GM12801 (cell line): ENCODE measurements around the gene CABP2.

Experiments used
- CTCF ChIP-seq: IDR thresholded peaks from one replicate; pipeline ENCODE4 v1.5.1; 2011; ENCODE audit warnings: control low read depth; ENCODE audit not compliant: insufficient read length; ENCODE audit errors: extremely low read depth

CABP2 gene

DNA sequence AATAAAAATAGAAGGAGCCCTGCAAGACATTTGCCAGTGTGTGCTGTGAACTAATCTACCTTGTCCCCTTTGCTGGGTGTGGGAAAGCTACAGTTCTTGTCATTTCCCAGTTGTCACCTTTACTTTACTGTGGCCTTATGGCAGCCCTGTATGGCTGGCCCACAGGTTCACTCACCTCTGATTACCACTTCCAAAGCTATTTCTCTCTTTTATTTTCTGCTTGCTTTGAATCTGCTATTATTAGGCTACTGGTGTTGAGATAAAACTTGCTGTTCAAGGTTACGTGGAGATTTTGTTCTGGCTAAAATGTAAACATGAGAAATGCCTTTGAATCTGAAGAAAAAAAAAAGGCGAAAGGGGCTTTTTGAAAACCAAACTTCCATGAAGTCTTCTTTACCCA, 9.6 kb upstream of the CABP2 start:
- no peak for TF ChIP-seq CTCF

DNA sequence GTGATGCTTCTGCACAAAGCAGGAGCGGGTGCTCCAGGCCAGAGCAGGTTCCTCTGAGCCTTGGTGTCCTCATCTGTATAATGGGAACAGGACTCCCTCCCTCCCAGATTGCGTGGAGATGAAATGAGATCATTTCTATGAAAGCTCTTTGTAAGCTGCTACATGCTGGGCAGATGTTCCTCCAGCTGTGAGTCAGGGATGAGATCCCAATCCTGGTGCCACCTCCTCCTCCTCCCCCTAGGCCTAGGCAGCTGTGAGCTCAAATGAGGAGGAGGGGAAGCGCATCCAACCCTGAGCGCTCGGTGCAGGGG, 7.0 kb upstream of the CABP2 start:
- TF ChIP-seq CTCF: no peak

GRCh38 chr11:67528376-67528775, 5.1 kb upstream of the CABP2 start:
- TF ChIP-seq CTCF: no peak

DNA sequence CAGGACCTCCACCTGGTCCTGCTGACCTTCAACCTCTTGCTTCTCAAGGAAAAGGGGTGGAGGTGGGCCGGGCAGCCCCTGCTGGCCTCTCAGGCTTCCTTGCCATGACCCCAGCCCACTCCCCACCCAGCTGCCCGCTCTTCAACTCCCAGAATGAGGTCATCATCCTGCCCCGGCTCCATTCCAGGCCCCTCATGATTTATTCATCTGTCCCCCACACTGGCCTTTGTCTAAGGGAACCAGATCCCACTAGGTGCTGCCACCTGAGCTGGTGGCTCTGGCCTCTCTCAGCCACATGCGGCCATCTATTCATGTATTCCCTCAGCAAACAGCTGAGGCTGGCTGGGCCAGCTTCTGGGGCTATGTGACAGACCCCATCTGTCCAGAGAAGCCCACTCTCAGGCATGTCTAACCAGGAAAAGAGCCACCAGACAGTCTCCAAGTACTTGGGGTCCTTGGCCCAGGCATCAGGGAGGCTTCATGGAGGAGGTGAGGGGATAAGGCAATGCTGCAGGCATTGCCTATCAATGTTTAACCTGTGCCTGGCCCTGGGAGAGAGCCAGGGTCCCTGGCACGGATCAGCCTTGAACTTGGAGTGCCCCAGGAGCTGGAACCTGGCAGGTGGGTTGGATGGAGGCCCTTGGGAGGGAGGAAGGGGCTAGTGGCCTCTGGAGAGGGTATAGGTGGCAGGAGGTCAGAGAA, 2.2 kb upstream of the CABP2 start:
- TF ChIP-seq CTCF: no peak

- no peak for TF ChIP-seq CTCF
These were observed 1.2 kb upstream of the CABP2 start for GRCh38 chr11:67524480-67524808.

DNA sequence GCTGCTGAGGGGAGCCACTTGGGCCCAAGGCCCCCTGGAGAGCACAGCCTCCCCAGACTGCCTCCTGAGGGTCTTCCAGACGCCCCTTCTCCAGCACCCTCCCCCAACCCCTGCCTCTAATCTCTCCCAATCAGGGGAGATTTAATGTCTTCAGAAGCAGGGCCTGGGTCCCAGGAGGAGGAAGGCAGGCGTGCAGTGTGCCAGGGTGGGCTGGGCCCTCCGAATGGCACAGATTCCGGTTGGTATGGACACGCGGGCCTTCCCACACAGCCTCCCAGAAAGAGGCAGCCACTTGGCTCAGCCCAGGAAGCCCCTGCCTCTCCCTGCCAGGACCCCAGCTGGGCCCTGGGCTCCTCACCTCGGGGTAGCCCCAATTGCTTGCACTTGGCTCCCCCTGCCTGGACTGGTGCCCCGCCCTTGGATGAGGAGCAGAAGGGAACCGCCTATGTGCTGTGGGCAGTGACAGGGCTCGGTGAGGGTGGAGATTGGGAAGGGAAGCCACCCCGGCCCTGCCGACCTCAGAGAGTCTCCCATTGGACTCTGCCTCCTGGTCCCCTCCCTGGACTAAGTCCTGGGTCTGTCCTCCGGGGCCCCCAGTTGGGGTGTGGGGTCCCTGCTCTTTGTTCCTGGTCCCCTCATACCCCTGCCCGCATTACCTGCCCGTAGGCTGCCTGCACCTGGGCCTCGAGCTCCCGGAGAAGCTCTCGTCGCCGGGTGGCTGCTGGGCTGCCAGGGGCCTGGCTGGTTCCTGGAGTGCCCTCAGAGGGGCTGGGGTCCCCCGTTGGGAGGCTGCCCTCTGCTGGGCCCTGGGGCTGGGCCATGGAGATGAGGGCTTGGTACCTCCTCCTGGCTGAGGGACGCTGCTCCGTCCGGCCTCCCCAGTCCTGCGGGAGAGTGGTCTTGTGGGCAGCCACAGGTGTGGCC, 572 bp upstream of the CABP2 start:
- TF ChIP-seq CTCF: no peak

GRCh38 chr11:67522338-67522737, 908 bp downstream of the CABP2 start:
- TF ChIP-seq CTCF: no peak
